WERI-Rb-1 (cell line): ENCODE results near the gene SMYD3.
"Not testable (repeated sequence)": the region's sequence is repeated elsewhere in the genome, so short reads cannot be mapped to it uniquely, and the experiment has no call there.

ENCODE experiments used
- DNase-seq: peaks from one replicate; pipeline ENCODE4 v3.0.0-alpha.2; 2020
- H3K27ac ChIP-seq: fragments of 250-450 bp; sonication (Bioruptor Pico); 2 replicates; pipeline ENCODE4 v1.5.1; 2020; ENCODE audit warnings: mild to moderate bottlenecking, moderate library complexity
- H3K27me3 ChIP-seq: fragments of 250-450 bp; sonication (Bioruptor Pico); 2 replicates; pipeline ENCODE4 v1.5.1; 2021; ENCODE audit warnings: mild to moderate bottlenecking, low read depth, moderate library complexity; ENCODE audit not compliant: insufficient read depth, severe bottlenecking
- H3K36me3 ChIP-seq: fragments of 250-450 bp; sonication (Bioruptor Pico); 2 replicates; pipeline ENCODE4 v1.5.1; 2020; ENCODE audit warnings: mild to moderate bottlenecking, moderate library complexity
- H3K4me3 ChIP-seq: 2 replicates; pipeline ENCODE4 v1.5.1; 2011; ENCODE audit warnings: low read depth, mild to moderate bottlenecking, control low read depth, low read length
- H3K9me3 ChIP-seq: fragments of 250-450 bp; sonication (Bioruptor Pico); 2 replicates; pipeline ENCODE4 v1.5.1; 2021; ENCODE audit warnings: mild to moderate bottlenecking, moderate library complexity; ENCODE audit not compliant: severe bottlenecking
- TF ChIP-seq, protein P1 (sequence below): IDR thresholded peaks from 2 replicates; pipeline ENCODE4 v1.5.1; 2011; ENCODE audit warnings: low read depth, mild to moderate bottlenecking, control low read depth, inconsistent platforms, low read length

SMYD3 gene

DNA sequence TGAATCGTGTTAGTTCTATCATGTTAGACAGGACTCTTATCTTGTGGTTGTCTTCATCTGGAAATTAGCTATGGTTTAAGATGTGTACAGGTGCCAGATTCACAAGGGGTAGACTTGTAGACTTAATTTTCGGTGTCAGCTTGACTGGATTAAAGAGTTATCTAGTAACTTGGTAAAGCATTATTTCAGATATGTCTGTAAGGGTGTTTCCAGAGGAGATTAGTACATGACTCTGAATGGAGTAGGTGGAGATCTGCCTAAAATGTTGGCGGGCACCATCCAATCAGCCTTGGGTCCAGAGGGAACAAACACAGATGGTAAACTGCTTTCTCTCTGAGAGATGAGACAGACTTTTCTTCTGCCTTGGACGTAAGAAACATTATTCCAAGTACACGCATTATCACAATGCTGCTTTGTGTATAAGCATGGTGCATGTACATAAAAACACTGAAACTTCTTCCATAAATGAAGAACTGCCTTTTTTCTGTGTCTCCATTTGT lies 434.6 kb downstream of the SMYD3 start:
- TF ChIP-seq, protein P1, sequence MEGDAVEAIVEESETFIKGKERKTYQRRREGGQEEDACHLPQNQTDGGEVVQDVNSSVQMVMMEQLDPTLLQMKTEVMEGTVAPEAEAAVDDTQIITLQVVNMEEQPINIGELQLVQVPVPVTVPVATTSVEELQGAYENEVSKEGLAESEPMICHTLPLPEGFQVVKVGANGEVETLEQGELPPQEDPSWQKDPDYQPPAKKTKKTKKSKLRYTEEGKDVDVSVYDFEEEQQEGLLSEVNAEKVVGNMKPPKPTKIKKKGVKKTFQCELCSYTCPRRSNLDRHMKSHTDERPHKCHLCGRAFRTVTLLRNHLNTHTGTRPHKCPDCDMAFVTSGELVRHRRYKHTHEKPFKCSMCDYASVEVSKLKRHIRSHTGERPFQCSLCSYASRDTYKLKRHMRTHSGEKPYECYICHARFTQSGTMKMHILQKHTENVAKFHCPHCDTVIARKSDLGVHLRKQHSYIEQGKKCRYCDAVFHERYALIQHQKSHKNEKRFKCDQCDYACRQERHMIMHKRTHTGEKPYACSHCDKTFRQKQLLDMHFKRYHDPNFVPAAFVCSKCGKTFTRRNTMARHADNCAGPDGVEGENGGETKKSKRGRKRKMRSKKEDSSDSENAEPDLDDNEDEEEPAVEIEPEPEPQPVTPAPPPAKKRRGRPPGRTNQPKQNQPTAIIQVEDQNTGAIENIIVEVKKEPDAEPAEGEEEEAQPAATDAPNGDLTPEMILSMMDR = no peak
- H3K27ac ChIP-seq = no peak overlapping the region
- H3K27me3 ChIP-seq = no peaks in the 10 kb centered on the region
- no peak for DNase-seq
- H3K4me3 ChIP-seq = no peak overlapping the region
- no peaks in the 10 kb centered on the region for H3K36me3 ChIP-seq
- no peaks in the 10 kb centered on the region for H3K9me3 ChIP-seq

DNA sequence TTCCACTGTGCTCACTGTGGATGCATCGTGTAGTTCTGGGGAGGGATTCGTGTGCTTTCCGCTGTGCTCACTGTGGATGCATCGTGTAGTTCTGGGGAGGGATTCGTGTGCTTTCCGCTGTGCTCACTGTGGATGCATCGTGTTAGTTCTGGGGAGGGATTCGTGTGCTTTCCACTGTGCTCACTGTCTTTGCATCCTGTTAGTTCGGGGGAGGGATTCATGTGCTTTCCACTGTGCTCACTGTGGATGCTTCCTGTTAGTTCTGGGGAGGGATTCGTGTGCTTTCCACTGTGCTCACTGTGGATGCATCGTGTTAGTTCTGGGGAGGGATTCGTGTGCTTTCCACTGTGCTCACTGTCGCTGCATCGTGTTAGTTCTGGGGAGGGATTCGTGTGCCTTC lies 435.1 kb downstream of the SMYD3 start:
- not testable (repeated sequence) for DNase-seq, H3K9me3 ChIP-seq, H3K36me3 ChIP-seq, H3K4me3 ChIP-seq, H3K27me3 ChIP-seq, H3K27ac ChIP-seq

DNA sequence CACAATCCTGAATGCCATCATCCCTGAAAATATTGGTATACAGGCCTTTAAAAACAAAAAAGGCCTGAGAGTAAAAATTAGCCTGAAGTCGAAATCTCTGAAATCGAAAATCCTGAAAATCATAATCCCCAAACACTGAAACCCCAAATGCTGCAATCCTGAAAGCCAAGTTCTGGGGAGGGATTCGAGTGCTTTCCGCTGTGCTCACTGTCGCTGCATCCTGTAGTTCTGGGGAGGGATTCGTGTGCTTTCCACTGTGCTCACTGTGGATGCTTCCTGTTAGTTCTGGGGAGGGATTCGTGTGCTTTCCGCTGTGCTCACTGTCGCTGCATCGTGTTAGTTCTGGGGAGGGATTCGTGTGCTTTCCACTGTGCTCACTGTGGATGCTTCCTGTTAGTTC lies 435.5 kb downstream of the SMYD3 start:
- H3K36me3 ChIP-seq, DNase-seq, H3K27ac ChIP-seq, H3K9me3 ChIP-seq, H3K27me3 ChIP-seq, H3K4me3 ChIP-seq: not testable (repeated sequence)

DNA sequence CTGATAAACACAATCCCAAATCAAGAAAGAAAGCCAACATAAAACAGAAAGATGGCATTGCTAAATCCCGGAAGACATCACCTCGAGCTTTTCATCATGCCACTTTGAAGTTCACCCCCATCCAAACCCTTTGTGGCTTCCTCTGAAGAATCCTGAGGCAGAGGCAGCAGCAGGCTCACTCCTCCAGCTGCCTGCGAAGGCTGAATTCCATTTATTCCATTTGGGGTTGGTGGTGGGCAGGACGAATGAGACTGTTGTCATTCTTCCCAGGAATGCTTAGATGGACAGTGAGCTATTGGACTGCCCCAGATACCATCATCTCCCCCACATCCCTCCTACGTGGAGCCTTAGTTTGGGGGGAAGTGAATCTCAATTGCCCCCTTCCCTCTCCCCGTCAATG lies 437.5 kb downstream of the SMYD3 start:
- Histone ChIP-seq H3K9me3 (no peaks in the 10 kb centered on the region), H3K27ac (no peak overlapping the region), H3K36me3 (no peaks in the 10 kb centered on the region), H3K27me3 (no peaks in the 10 kb centered on the region), H3K4me3 (no peak overlapping the region)
- DNase-seq = no peak
- TF ChIP-seq, protein P1 = no peak

DNA sequence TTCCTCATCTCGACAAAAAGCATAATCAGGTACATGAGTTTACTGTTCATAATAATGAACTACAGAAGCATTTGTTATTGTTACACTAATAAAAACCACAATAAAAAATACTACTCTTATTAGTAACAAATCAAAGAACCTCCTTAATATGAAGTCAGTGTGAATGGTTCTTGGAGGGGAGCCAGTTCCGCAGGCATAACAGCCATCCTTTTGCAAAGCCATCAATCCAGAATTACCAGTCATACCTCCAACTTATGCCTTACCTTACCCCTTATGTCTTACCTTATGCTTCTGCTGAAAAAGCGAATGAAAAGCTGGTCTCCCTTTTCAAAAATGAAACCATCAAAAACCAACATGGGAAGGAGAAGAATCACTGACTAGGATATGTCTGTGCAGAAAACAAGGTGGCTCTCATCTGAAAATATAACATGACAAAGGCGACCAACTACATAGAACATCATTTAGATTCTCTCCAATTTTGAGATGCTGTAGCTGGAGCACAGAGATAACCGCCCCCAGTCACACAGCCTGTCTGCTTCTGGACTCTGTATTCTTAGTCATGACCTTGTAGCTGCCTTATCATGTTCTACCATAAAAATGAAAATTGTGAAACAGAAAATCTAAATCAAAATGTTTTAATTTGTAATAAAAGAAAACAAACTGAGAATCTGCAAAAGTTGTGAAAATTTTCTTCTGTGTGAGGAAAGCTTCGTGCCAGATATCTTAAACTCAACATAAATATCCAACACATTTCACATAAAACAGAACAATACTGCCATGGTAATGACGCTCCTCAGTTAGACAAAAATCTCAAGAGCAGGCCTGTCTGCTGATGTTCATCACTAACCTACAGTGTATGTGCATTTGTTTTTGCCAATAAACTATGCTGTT lies 438.2 kb downstream of the SMYD3 start:
- Histone ChIP-seq H3K27ac (no peak overlapping the region), H3K27me3 (no peaks in the 10 kb centered on the region), H3K4me3 (no peak overlapping the region), H3K9me3 (no peaks in the 10 kb centered on the region), H3K36me3 (no peaks in the 10 kb centered on the region)
- no peak for DNase-seq
- TF ChIP-seq, protein P1 = no peak

DNA sequence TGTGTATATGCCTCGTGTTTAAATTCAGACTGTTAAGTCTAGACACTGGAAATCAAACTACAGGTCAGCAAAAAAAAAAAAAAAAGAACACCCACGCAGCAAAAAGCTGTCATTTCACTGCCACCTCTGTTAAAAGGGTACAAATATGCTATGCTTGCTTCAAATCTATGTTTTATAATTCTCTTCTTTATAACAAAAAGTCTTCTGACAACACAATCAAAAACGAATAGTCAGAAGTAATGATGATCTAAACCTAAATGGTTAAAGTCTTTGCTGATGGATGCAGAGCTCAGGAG lies 438.9 kb downstream of the SMYD3 start:
- H3K4me3 ChIP-seq = no peak overlapping the region
- H3K36me3 ChIP-seq = no peaks in the 10 kb centered on the region
- TF ChIP-seq, protein P1 = no peak
- H3K27me3 ChIP-seq = no peaks in the 10 kb centered on the region
- DNase-seq = no peak
- no peak overlapping the region for H3K27ac ChIP-seq
- H3K9me3 ChIP-seq = no peaks in the 10 kb centered on the region
